ENCODE measurements around the gene PRIM2.
"Not testable (repeated sequence)": the region's sequence is repeated elsewhere in the genome, so short reads cannot be mapped to it uniquely, and the experiment has no call there.

DNA sequence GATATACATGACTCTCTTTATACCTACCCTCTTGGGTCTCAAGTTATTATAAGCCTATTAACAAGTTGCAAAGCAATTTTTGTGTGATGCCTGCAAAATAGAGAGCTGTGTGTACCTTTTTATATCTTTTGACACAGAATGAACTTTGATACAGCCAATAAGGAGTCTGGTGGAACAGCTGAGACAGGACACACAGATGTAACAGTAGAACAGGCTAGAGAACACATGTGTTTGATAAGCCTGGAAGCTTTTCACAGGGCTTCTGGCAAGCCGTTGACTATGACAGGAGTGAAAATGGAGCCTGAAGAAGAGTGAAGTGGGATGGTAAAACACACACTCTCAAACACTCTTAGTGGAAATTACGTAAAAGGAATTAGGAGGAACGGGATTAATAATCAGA lies 25.9 kb downstream of the PRIM2 start:
- TF ChIP-seq MYNN (tag by site-specific recombination; IDR thresholded peaks at IDR 0.05; ENCODE audit: borderline replicate concordance); ZNF10 (tag by site-specific recombination; IDR thresholded peaks at IDR 0.05); SP3 (tag by site-specific recombination; IDR thresholded peaks at IDR 0.05): not testable (repeated sequence)

All from HEK293 (cell line).